Thyroid gland (tissue), 4 donors: Measurements from ENCODE around the gene PDGFRB. TPM values are rescaled to one million over a fixed set of nuclear protein-coding genes. Genes with fewer than 3 reads are reported as not detected.
A peak's percentile ranks its signal among the peaks of the same experiment; 100 is the strongest.

Experiments used
- DNase-seq, 2 donors: peaks; one replicate each; pipeline ENCODE4 v3.0.0-alpha.2; 2019
- H3K27ac ChIP-seq, 3 donors: fragments of 200-600 bp; sonication (generic); 1 replicate in 2 of 3; 2 replicates in 1 of 3; pipeline ENCODE4 v1.5.1; 2016 to 2019; ENCODE audit warnings: mild to moderate bottlenecking in 1 of 3, moderate library complexity in 1 of 3
- H3K27me3 ChIP-seq: fragments of 200-600 bp; sonication (generic); one replicate; pipeline ENCODE4 v1.5.1; 2019
- H3K36me3 ChIP-seq, 2 donors: fragments of 200-600 bp; sonication (generic); one replicate each; pipeline ENCODE4 v1.5.1; 2016 to 2019
- H3K4me1 ChIP-seq, 2 donors: fragments of 200-600 bp; sonication (generic); one replicate each; pipeline ENCODE4 v1.5.1; 2017 to 2019
- H3K4me3 ChIP-seq, 3 donors: fragments of 200-600 bp; sonication (generic); replicated peaks in 1 of 3; 1 replicate in 2 of 3; 2 replicates in 1 of 3; pipeline ENCODE4 v1.5.1; 2016; ENCODE audit warnings: mild to moderate bottlenecking in 1 of 3
- H3K9me3 ChIP-seq: fragments of 200-600 bp; sonication (generic); one replicate; pipeline ENCODE4 v1.5.1; 2017
- POLR2A ChIP-seq, 2 donors: fragments of 450-650 bp; IDR thresholded peaks; one replicate each; pipeline ENCODE4 v1.6.1; 2017; ENCODE audit warnings: antibody characterized with exemption in 2 of 2, mild to moderate bottlenecking in 2 of 2, moderate library complexity in 1 of 2
- WGBS, 2 donors: methylation state at CpG; one replicate each; pipeline ENCODE4 v1.1.5; 2017; 5-methylcytosine and 5-hydroxymethylcytosine counted together
- intact Hi-C: fragments of 100-400 bp; cut with DNase I; formaldehyde crosslinking; loops from one replicate; pipeline ENCODE4 v1.15.1; 2023
- total RNA-seq, 4 donors: library from RNA; depleted of rRNA; stranded (reverse); fragments of >200 nt; gene quantifications; one replicate each; pipeline ENCODE4 v1.2.3, GENCODE V29; 2016
- TF ChIP-seq, protein P1 (sequence below), 6 experiments: fragments of 200-600 bp in 3 of 6; fragments of 450-650 bp in 3 of 6; sonication (generic) in 3 of 6; IDR thresholded peaks; one replicate each; pipeline ENCODE4 v1.5.1; 2016 to 2019; ENCODE audit warnings: antibody characterized with exemption in 6 of 6, mild to moderate bottlenecking in 2 of 6, inconsistent platforms in 1 of 6, moderate library complexity in 1 of 6

Gene PDGFRB
- total RNA-seq, 4 donors from 2014 or later, result 47.3 to 108 (median 84.8) TPM

DNA sequence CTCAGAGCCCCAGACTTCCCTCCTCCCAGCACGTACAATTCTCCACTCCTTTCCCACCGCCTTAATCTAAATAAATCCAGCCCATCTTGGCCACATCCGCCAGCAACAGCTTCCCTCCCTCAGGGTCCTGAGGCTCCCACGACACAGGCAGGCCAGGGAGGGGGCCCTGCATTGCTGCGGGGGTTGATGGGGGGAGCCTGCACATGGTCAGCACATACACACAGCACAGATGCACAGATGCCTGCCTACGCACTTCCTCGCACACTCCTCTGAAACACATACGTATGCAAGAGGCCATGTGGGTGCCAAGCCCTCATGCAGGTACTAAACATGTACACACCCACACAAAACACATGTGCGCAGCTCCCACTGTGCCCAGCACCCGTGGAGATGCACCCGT lies 14.8 kb downstream of the PDGFRB start:
- no peaks in the 10 kb centered on the region for H3K27me3 ChIP-seq
- DNase-seq, result no peak
- TF ChIP-seq, protein P1, sequence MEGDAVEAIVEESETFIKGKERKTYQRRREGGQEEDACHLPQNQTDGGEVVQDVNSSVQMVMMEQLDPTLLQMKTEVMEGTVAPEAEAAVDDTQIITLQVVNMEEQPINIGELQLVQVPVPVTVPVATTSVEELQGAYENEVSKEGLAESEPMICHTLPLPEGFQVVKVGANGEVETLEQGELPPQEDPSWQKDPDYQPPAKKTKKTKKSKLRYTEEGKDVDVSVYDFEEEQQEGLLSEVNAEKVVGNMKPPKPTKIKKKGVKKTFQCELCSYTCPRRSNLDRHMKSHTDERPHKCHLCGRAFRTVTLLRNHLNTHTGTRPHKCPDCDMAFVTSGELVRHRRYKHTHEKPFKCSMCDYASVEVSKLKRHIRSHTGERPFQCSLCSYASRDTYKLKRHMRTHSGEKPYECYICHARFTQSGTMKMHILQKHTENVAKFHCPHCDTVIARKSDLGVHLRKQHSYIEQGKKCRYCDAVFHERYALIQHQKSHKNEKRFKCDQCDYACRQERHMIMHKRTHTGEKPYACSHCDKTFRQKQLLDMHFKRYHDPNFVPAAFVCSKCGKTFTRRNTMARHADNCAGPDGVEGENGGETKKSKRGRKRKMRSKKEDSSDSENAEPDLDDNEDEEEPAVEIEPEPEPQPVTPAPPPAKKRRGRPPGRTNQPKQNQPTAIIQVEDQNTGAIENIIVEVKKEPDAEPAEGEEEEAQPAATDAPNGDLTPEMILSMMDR (IDR thresholded peaks at IDR 0.05), result no peak
- TF ChIP-seq POLR2A (IDR thresholded peaks at IDR 0.05), result no peak
- H3K4me1 ChIP-seq, result peaks cover 15 to 59% of the 10 kb centered on the region in 2 donors
- H3K36me3 ChIP-seq, result no peaks in the 10 kb centered on the region
- H3K27ac ChIP-seq, result peak overlapping the region in 2 of 3 donors; percentile 61 to 71
- no peak overlapping the region for H3K4me3 ChIP-seq
- intact Hi-C loops, result no loop called here
- 71 to 76% methylated on average over 11 of the region's 11 CpGs for WGBS, 2 donors
- no peaks in the 10 kb centered on the region for H3K9me3 ChIP-seq

DNA sequence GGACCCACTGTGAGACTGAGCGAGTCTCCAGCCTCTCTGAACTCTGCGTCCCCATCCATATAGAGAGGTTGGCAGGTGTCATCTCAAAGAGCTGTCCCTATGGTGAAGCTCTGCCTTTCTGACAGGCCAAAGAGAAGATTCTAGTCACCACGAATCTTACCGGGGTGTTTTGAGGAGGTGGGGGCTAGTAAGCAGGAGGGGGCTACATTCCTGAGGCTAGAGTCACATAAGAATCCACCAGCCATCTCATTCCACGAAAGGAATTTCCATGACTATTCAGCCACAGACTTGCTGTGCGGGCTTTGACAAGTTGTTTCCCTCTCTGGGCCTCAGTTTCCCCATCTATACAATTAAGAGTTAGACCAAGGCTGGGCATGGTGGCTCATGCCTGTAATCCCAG lies 16.3 kb downstream of the PDGFRB start:
- H3K27me3 ChIP-seq, result no peaks in the 10 kb centered on the region
- 69 to 73% methylated on average over 5 to 6 of the region's 6 CpGs for WGBS, 2 donors
- intact Hi-C loops, result no loop called here
- H3K27ac ChIP-seq, result peak overlapping the region in 2 of 3 donors; percentile 48 to 71
- no peak overlapping the region for H3K4me3 ChIP-seq
- no peaks in the 10 kb centered on the region for H3K9me3 ChIP-seq
- no peak for DNase-seq
- no peaks in the 10 kb centered on the region for H3K36me3 ChIP-seq
- TF ChIP-seq POLR2A (IDR thresholded peaks at IDR 0.05), result no peak
- TF ChIP-seq, protein P1 (IDR thresholded peaks at IDR 0.05), result no peak
- peaks cover 15 to 64% of the 10 kb centered on the region in 2 donors for H3K4me1 ChIP-seq

GRCh38 chr5:150138551-150139265 lies 16.9 kb downstream of the PDGFRB start:
- H3K36me3 ChIP-seq, result no peaks in the 10 kb centered on the region
- H3K4me1 ChIP-seq, result peaks cover 15 to 64% of the 10 kb centered on the region in 2 donors
- WGBS, 2 donors, result 23 to 35% methylated on average over 10 of the region's 10 CpGs
- no peaks in the 10 kb centered on the region for H3K9me3 ChIP-seq
- intact Hi-C loops, result no loop called here
- H3K27ac ChIP-seq, result peak overlapping the region; percentile 48 to 71 (median 60)
- no peaks in the 10 kb centered on the region for H3K27me3 ChIP-seq
- TF ChIP-seq POLR2A (IDR thresholded peaks at IDR 0.05), result no peak
- TF ChIP-seq, protein P1 (IDR thresholded peaks at IDR 0.05), result no peak
- no peak overlapping the region for H3K4me3 ChIP-seq
- peak; percentile 63 to 73 for DNase-seq

GRCh38 chr5:150137997-150138396 lies 17.6 kb downstream of the PDGFRB start:
- Histone ChIP-seq H3K27me3 (no peaks in the 10 kb centered on the region), H3K9me3 (no peaks in the 10 kb centered on the region), H3K4me3 (no peak overlapping the region), H3K27ac (peak overlapping the region in 2 of 3 donors; percentile 48 to 71), H3K4me1 (peaks cover 15 to 64% of the 10 kb centered on the region in 2 donors), H3K36me3 (no peaks in the 10 kb centered on the region)
- peak in 1 of 2 donors; percentile 20 for DNase-seq
- intact Hi-C loops, result no loop called here
- no peak for TF ChIP-seq POLR2A (IDR thresholded peaks at IDR 0.05)
- TF ChIP-seq, protein P1 (IDR thresholded peaks at IDR 0.05), result no peak
- 75 to 83% methylated on average over 5 of the region's 5 CpGs for WGBS, 2 donors

GRCh38 chr5:150137168-150137957 lies 18.3 kb downstream of the PDGFRB start:
- intact Hi-C loops, result no loop called here
- no peak for DNase-seq
- H3K27ac ChIP-seq, result peak overlapping the region in 2 of 3 donors; percentile 60 to 71
- TF ChIP-seq, protein P1 (IDR thresholded peaks at IDR 0.05), result no peak
- TF ChIP-seq POLR2A (IDR thresholded peaks at IDR 0.05), result no peak
- no peaks in the 10 kb centered on the region for H3K36me3 ChIP-seq
- no peaks in the 10 kb centered on the region for H3K9me3 ChIP-seq
- no peaks in the 10 kb centered on the region for H3K27me3 ChIP-seq
- 59 to 65% methylated on average over 12 of the region's 12 CpGs for WGBS, 2 donors
- peaks cover 15 to 61% of the 10 kb centered on the region in 2 donors for H3K4me1 ChIP-seq
- H3K4me3 ChIP-seq, result no peak overlapping the region
